Neutrophil (primary cell): ENCODE data around the gene CEMIP2.

Source experiments
- H3K27ac ChIP-seq: fragments of 200-600 bp; sonication (generic); 2 replicates; pipeline ENCODE4 v1.5.1; 2016; ENCODE audit warnings: mild to moderate bottlenecking, moderate library complexity
- H3K27me3 ChIP-seq: fragments of 200-600 bp; sonication (generic); 2 replicates; pipeline ENCODE4 v1.6.0; 2016; ENCODE audit warnings: mild to moderate bottlenecking
- H3K36me3 ChIP-seq: fragments of 200-600 bp; sonication (generic); 2 replicates; pipeline ENCODE4 v1.5.1; 2017
- H3K4me1 ChIP-seq, 2 experiments: fragments of 200-600 bp in 1 of 2; sonication (generic) in 1 of 2; 1 replicate in 1 of 2; 2 replicates in 1 of 2; pipeline versions ENCODE4 v1.5.1 to v1.6.1; 2013 to 2016; ENCODE audit warnings: low read depth in 1 of 2, low read length in 1 of 2, mild to moderate bottlenecking in 1 of 2, moderate library complexity in 1 of 2; ENCODE audit not compliant: control insufficient read depth in 1 of 2, insufficient read depth in 1 of 2
- H3K4me3 ChIP-seq, 2 experiments: fragments of 200-600 bp in 1 of 2; sonication (generic) in 1 of 2; 1 replicate in 1 of 2; 2 replicates in 1 of 2; pipeline ENCODE4 v1.5.1; 2013 to 2016; ENCODE audit warnings: low read depth in 1 of 2, low read length in 1 of 2, mild to moderate bottlenecking in 1 of 2, moderate library complexity in 1 of 2
- H3K9me3 ChIP-seq: fragments of 200-600 bp; sonication (generic); 2 replicates; pipeline ENCODE4 v1.5.1; 2016
- CTCF ChIP-seq: fragments of 200-600 bp; sonication (generic); IDR thresholded peaks from 2 replicates; pipeline ENCODE4 v1.5.1; 2016; ENCODE audit warnings: antibody characterized with exemption

CEMIP2 gene

GRCh38 chr9:71683598-71684235, 84.6 kb downstream of the CEMIP2 start:
- H3K4me3 ChIP-seq = no peak overlapping the region
- H3K27ac ChIP-seq = no peak overlapping the region
- H3K9me3 ChIP-seq = no peaks in the 10 kb centered on the region
- TF ChIP-seq CTCF = no peak
- H3K36me3 ChIP-seq = peaks cover 57% of the 10 kb centered on the region
- peaks cover 0 to 4% of the 10 kb centered on the region in 2 experiments for H3K4me1 ChIP-seq
- H3K27me3 ChIP-seq = no peaks in the 10 kb centered on the region

GRCh38 chr9:71681708-71682272, 86.5 kb downstream of the CEMIP2 start:
- TF ChIP-seq CTCF = no peak
- Histone ChIP-seq H3K4me1 (peaks cover 0 to 4% of the 10 kb centered on the region in 2 experiments), H3K4me3 (no peak overlapping the region), H3K27me3 (no peaks in the 10 kb centered on the region), H3K36me3 (peaks cover 39% of the 10 kb centered on the region), H3K9me3 (no peaks in the 10 kb centered on the region), H3K27ac (no peak overlapping the region)

- no peaks in the 10 kb centered on the region for H3K9me3 ChIP-seq
- no peak overlapping the region for H3K4me3 ChIP-seq
- peaks cover 0 to 4% of the 10 kb centered on the region in 2 experiments for H3K4me1 ChIP-seq
- H3K27ac ChIP-seq = no peak overlapping the region
- TF ChIP-seq CTCF = no peak
- no peaks in the 10 kb centered on the region for H3K27me3 ChIP-seq
- H3K36me3 ChIP-seq = peaks cover 33% of the 10 kb centered on the region
These were observed 87.1 kb downstream of the CEMIP2 start for GRCh38 chr9:71681104-71681707.

GRCh38 chr9:71680189-71680980, 87.9 kb downstream of the CEMIP2 start:
- Histone ChIP-seq H3K27ac (no peak overlapping the region), H3K27me3 (no peaks in the 10 kb centered on the region), H3K4me1 (peaks cover 0 to 4% of the 10 kb centered on the region in 2 experiments), H3K4me3 (no peak overlapping the region), H3K9me3 (no peaks in the 10 kb centered on the region), H3K36me3 (peaks cover 25% of the 10 kb centered on the region)
- no peak for TF ChIP-seq CTCF

- peaks cover 0 to 4% of the 10 kb centered on the region in 2 experiments for H3K4me1 ChIP-seq
- no peak for TF ChIP-seq CTCF
- H3K9me3 ChIP-seq = no peaks in the 10 kb centered on the region
- H3K36me3 ChIP-seq = peaks cover 14% of the 10 kb centered on the region
- no peak overlapping the region for H3K4me3 ChIP-seq
- no peaks in the 10 kb centered on the region for H3K27me3 ChIP-seq
- no peak overlapping the region for H3K27ac ChIP-seq
These were observed 89.3 kb downstream of the CEMIP2 start for GRCh38 chr9:71678999-71679398.
